ENCODE measurements around the gene PTRH1. TPM values are rescaled to one million over a fixed set of nuclear protein-coding genes. Genes with fewer than 3 reads are reported as not detected.

PTRH1 gene
- total and polyA plus RNA-seq, 10 of the 15 experiments (the other 5 are each of a cell fraction or from before 2014, with no cell fraction given) = 0.69 to 38.4 (median 10.2) TPM

GRCh38 chr9:127686461-127687393 is 28.7 kb downstream of the PTRH1 start:
- Histone ChIP-seq H3K27me3 (replicated peaks in 1 of 2; ENCODE audit: control insufficient read depth in 2 of 2, insufficient read depth in 2 of 2, low read length in 1 of 2) (no peaks in the 10 kb centered on the region; a peak in 3 of 4 replicates), H3K4me1 (ENCODE audit: control insufficient read depth, insufficient read depth, low read length) (no peaks in the 10 kb centered on the region), H2AFZ (ENCODE audit: control insufficient read depth, low read depth, low read length) (no peak overlapping the region), H3K4me3 (no peak overlapping the region), H3K27ac (ENCODE audit: control insufficient read depth, insufficient read depth) (no peak overlapping the region), H3K36me3 (ENCODE audit: control insufficient read depth in 2 of 2, insufficient read depth in 2 of 2, low read length in 1 of 2) (no peaks in the 10 kb centered on the region), H3K9ac (ENCODE audit: control insufficient read depth, insufficient read depth, low read length) (no peak overlapping the region), H4K20me1 (ENCODE audit: control insufficient read depth, insufficient read depth) (no peaks in the 10 kb centered on the region), H3K9me3 (replicated peaks; ENCODE audit: control insufficient read depth, insufficient read depth, low read length) (no peaks in the 10 kb centered on the region), H3K79me2 (ENCODE audit: control insufficient read depth, insufficient read depth, low read length) (no peaks in the 10 kb centered on the region), H3K4me2 (ENCODE audit: control insufficient read depth, insufficient read depth) (no peak overlapping the region)
- POLR2A ChIA-PET = no interaction called here
- RAD21 ChIA-PET (ENCODE audit: unreplicated experiment) = no interaction called here
- no TSS peak for BruUV-seq (replicated peaks)
- 52% methylated on average over 6 of the region's 6 CpGs for WGBS (ENCODE audit: insufficient coverage, insufficient replicate concordance, low lambda C conversion rate, missing lambda C conversion rate)
- ATAC-seq (no peak), FAIRE-seq (no peak), DNase-seq (ENCODE audit: low read depth, low spot score) (no peak)
- SMC1A ChIA-PET (ENCODE audit: uncharacterized antibody, unreplicated experiment) = no interaction called here
- in situ Hi-C loops (cut with MboI) = no loop called here
- CTCF ChIA-PET = interaction anchor here (0.6 to 1.0 kb wide), 2 partner anchors 48 to 53 kb away, joined by 3 to 4 read pairs; partner anchors contain the start of gene TOR2A
- intact Hi-C loops (cut with micrococcal nuclease; ENCODE audit: unreplicated experiment) = no loop called here
- TF ChIP-seq SRF (IDR thresholded peaks at IDR 0.05; ENCODE audit: low read depth in 2 of 2, low read length in 2 of 2) (no peak), SPI1 (IDR thresholded peaks at IDR 0.05; ENCODE audit: borderline replicate concordance, insufficient read depth, low read depth, low read length) (0 out of 2 replicates have a peak, but pooled peaks have one; percentile 5), JUNB (IDR thresholded peaks at IDR 0.05) (no peak)

GRCh38 chr9:127684576-127684975 is 30.9 kb downstream of the PTRH1 start:
- WGBS (ENCODE audit: insufficient coverage, insufficient replicate concordance, low lambda C conversion rate, missing lambda C conversion rate) = 37% methylated on average over 4 of the region's 4 CpGs

More at GRCh38 chr9:127684576-127684975, 30.9 kb downstream of the PTRH1 start:
- Histone ChIP-seq H3K27ac (ENCODE audit: control insufficient read depth, insufficient read depth) (no peak overlapping the region), H2AFZ (ENCODE audit: control insufficient read depth, low read depth, low read length) (no peak overlapping the region), H3K4me2 (ENCODE audit: control insufficient read depth, insufficient read depth) (no peak overlapping the region), H3K4me3 (no peak overlapping the region), H3K36me3 (ENCODE audit: control insufficient read depth in 2 of 2, insufficient read depth in 2 of 2, low read length in 1 of 2) (no peaks in the 10 kb centered on the region), H3K4me1 (ENCODE audit: control insufficient read depth, insufficient read depth, low read length) (no peaks in the 10 kb centered on the region), H4K20me1 (ENCODE audit: control insufficient read depth, insufficient read depth) (no peaks in the 10 kb centered on the region), H3K27me3 (replicated peaks in 1 of 2; ENCODE audit: control insufficient read depth in 2 of 2, insufficient read depth in 2 of 2, low read length in 1 of 2) (peaks cover 0 to 3% of the 10 kb centered on the region in 2 experiments; a peak in 3 of 4 replicates), H3K9me3 (replicated peaks; ENCODE audit: control insufficient read depth, insufficient read depth, low read length) (no peaks in the 10 kb centered on the region), H3K79me2 (ENCODE audit: control insufficient read depth, insufficient read depth, low read length) (no peaks in the 10 kb centered on the region), H3K9ac (ENCODE audit: control insufficient read depth, insufficient read depth, low read length) (no peak overlapping the region)
- in situ Hi-C loops (cut with MboI) (no loop called here), intact Hi-C loops (cut with micrococcal nuclease; ENCODE audit: unreplicated experiment) (no loop called here)
- no peak for TF ChIP-seq BCLAF1 (IDR thresholded peaks at IDR 0.05)
- no peak for TF ChIP-seq ATF7 (IDR thresholded peaks at IDR 0.05; ENCODE audit: low read depth)
- no peak for TF ChIP-seq HDGF (IDR thresholded peaks at IDR 0.05)
- TF ChIP-seq SRF (IDR thresholded peaks at IDR 0.05; ENCODE audit: low read depth in 2 of 2, low read length in 2 of 2) = no peak
- no peak for TF ChIP-seq SMAD5 (IDR thresholded peaks at IDR 0.05; ENCODE audit: low read depth)
- TF ChIP-seq BCL3 (IDR thresholded peaks at IDR 0.05; ENCODE audit: borderline replicate concordance, insufficient read depth, low read depth, low read length, poor library complexity, severe bottlenecking) = no peak
- TF ChIP-seq RELB (IDR thresholded peaks at IDR 0.05; ENCODE audit: low read depth) = no peak
- SMC1A ChIA-PET (ENCODE audit: uncharacterized antibody, unreplicated experiment) = interaction anchor here (1.1 kb wide), 1 partner anchor 48 kb away, joined by 3 read pairs; no protein-coding TSS in a partner anchor
- RAD21 ChIA-PET (ENCODE audit: unreplicated experiment) = no interaction called here
- no TSS peak for BruUV-seq (replicated peaks)
- FAIRE-seq (no peak), ATAC-seq (no peak), DNase-seq (ENCODE audit: low read depth, low spot score) (no peak)
- CTCF ChIA-PET = interaction anchor here (1.2 kb wide), 1 partner anchor 12 kb away, joined by 3 read pairs; no protein-coding TSS in a partner anchor
- POLR2A ChIA-PET = no interaction called here

Data from GM12878 (cell line).